NCI-H446 (cell line): ENCODE data around the gene MT3.
"Not testable (repeated sequence)": the region's sequence is repeated elsewhere in the genome, so short reads cannot be mapped to it uniquely, and the experiment has no call there.

Experiments used
- DNase-seq, 2 experiments: peaks; one replicate each; lab custom pipeline; 2025; lab: John Stamatoyannopoulos, UW

MT3 gene

GRCh38 chr16:56610017-56610608 lies 20.8 kb downstream of the MT3 start:
- DNase-seq, result no peak

GRCh38 chr16:56610609-56611111 lies 21.3 kb downstream of the MT3 start:
- no peak for DNase-seq

GRCh38 chr16:56611281-56611833 lies 22.0 kb downstream of the MT3 start:
- DNase-seq, result no peak

GRCh38 chr16:56613706-56614105 lies 24.4 kb downstream of the MT3 start:
- DNase-seq, result no peak

- no peak for DNase-seq
Measured at GRCh38 chr16:56614549-56614991, 25.2 kb downstream of the MT3 start.

GRCh38 chr16:56615353-56615752 lies 26.0 kb downstream of the MT3 start:
- DNase-seq, result no peak

- DNase-seq, result no peak
Measured at GRCh38 chr16:56616608-56617211, 27.4 kb downstream of the MT3 start.

- DNase-seq, result no peak
Measured at GRCh38 chr16:56617212-56618085, 28.1 kb downstream of the MT3 start.

GRCh38 chr16:56618138-56618537 lies 28.8 kb downstream of the MT3 start:
- no peak for DNase-seq

GRCh38 chr16:56620339-56620897 lies 31.1 kb downstream of the MT3 start:
- DNase-seq, result no peak

- DNase-seq, result not testable (repeated sequence)
Measured at GRCh38 chr16:56621665-56622445, 32.5 kb downstream of the MT3 start.

- not testable (repeated sequence) for DNase-seq
Measured at GRCh38 chr16:56623184-56623583, 33.9 kb downstream of the MT3 start.

- no peak for DNase-seq
Measured at GRCh38 chr16:56623637-56624036, 34.3 kb downstream of the MT3 start.

- DNase-seq, result no peak
Measured at GRCh38 chr16:56625140-56625942, 36.0 kb downstream of the MT3 start, which contains the start of gene MT1E. TSS of gene MT1E (plus strand) at chr16:56625781. CDS start at chr16:56625852, 71 bp downstream.

- no peak for DNase-seq
Measured at GRCh38 chr16:56625943-56626654, 36.8 kb downstream of the MT3 start.

GRCh38 chr16:56626685-56627084 lies 37.4 kb downstream of the MT3 start:
- DNase-seq, result no peak

GRCh38 chr16:56628486-56629350 lies 39.4 kb downstream of the MT3 start:
- DNase-seq, result no peak

GRCh38 chr16:56629531-56629930 lies 40.2 kb downstream of the MT3 start:
- no peak for DNase-seq

GRCh38 chr16:56630134-56630533 lies 40.8 kb downstream of the MT3 start:
- no peak for DNase-seq
